Nephron progenitor cell (in vitro differentiated cells): Measurements from ENCODE around the gene SDS.

Experiments
- DNase-seq: peaks from one replicate; pipeline ENCODE4 v3.0.0; 2021
- H3K27ac Mint-ChIP-seq: 2 replicates; pipeline ENCODE4 v1.8.0; 2021; ENCODE audit warnings: mild to moderate bottlenecking, moderate library complexity, mixed read lengths
- H3K27me3 Mint-ChIP-seq: 2 replicates; pipeline ENCODE4 v1.8.0; 2021; ENCODE audit warnings: mild to moderate bottlenecking, low read depth, mixed read lengths; ENCODE audit not compliant: poor library complexity
- H3K36me3 Mint-ChIP-seq: 2 replicates; pipeline ENCODE4 v1.8.0; 2021; ENCODE audit warnings: low read depth, mixed read lengths
- H3K4me1 Mint-ChIP-seq: 2 replicates; pipeline ENCODE4 v1.8.0; 2021; ENCODE audit warnings: mixed read lengths
- H3K4me3 Mint-ChIP-seq: 2 replicates; pipeline ENCODE4 v1.8.0; 2021; ENCODE audit warnings: mild to moderate bottlenecking, moderate library complexity, mixed read lengths
- H3K9me3 Mint-ChIP-seq: 2 replicates; pipeline ENCODE4 v1.8.0; 2021; ENCODE audit warnings: mild to moderate bottlenecking, moderate library complexity, mixed read lengths
- TF ChIP-seq, protein P1 (sequence below): fragments of 200-600 bp; sonication (generic); IDR thresholded peaks from 2 replicates; pipeline ENCODE4 v1.5.0; 2021; ENCODE audit warnings: antibody characterized with exemption

Gene SDS

DNA sequence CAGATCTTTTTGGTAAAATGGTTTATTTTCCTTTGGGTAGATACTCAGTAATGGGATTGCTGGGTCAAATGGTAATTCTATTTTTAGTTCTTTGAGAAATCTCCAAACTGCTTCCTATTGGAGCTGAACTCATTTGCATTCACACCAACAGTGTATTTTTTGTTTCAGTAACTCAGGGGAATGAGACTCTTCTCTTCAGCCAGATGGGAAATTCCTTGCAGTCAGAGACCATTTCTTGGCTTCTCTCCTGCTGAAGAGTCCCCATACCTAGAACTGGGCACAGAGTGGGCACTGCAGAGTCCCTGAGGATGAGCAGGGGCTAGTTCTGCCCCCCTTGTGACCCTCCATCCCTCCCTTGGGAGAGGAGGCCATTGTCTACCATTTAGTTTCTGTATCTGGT lies 29.3 kb upstream of the SDS start:
- Mint-ChIP-seq H3K4me1 (no peaks in the 10 kb centered on the region), H3K27ac (no peak overlapping the region), H3K36me3 (no peaks in the 10 kb centered on the region), H3K4me3 (no peak overlapping the region), H3K9me3 (no peaks in the 10 kb centered on the region), H3K27me3 (peaks cover 25% of the 10 kb centered on the region)
- TF ChIP-seq, protein P1, sequence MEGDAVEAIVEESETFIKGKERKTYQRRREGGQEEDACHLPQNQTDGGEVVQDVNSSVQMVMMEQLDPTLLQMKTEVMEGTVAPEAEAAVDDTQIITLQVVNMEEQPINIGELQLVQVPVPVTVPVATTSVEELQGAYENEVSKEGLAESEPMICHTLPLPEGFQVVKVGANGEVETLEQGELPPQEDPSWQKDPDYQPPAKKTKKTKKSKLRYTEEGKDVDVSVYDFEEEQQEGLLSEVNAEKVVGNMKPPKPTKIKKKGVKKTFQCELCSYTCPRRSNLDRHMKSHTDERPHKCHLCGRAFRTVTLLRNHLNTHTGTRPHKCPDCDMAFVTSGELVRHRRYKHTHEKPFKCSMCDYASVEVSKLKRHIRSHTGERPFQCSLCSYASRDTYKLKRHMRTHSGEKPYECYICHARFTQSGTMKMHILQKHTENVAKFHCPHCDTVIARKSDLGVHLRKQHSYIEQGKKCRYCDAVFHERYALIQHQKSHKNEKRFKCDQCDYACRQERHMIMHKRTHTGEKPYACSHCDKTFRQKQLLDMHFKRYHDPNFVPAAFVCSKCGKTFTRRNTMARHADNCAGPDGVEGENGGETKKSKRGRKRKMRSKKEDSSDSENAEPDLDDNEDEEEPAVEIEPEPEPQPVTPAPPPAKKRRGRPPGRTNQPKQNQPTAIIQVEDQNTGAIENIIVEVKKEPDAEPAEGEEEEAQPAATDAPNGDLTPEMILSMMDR: no peak
- DNase-seq: no peak

DNA sequence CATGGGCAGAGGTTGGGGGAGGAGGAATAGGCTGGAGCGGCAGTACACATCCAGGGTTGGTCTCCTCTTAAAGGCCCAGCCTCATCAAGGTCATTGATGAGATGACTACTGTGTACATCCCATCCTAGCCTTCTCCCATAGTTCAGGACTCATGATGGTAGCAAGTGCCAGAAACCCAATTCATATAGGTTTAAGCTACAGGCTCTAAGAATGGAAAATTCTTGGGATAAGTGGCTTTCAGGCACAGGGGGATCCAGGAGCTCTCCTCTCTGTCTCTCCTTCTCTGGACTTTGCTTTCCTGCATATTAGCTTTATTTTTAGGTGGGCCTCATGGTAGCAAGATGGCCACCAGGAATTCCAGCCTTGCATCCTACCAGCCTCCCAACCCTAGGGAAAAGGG lies 24.8 kb upstream of the SDS start:
- no peak overlapping the region for H3K27ac Mint-ChIP-seq
- no peaks in the 10 kb centered on the region for H3K4me1 Mint-ChIP-seq
- H3K36me3 Mint-ChIP-seq: no peaks in the 10 kb centered on the region
- no peak overlapping the region for H3K4me3 Mint-ChIP-seq
- H3K9me3 Mint-ChIP-seq: no peaks in the 10 kb centered on the region
- peaks cover 50% of the 10 kb centered on the region for H3K27me3 Mint-ChIP-seq
- TF ChIP-seq, protein P1: no peak
- no peak for DNase-seq

DNA sequence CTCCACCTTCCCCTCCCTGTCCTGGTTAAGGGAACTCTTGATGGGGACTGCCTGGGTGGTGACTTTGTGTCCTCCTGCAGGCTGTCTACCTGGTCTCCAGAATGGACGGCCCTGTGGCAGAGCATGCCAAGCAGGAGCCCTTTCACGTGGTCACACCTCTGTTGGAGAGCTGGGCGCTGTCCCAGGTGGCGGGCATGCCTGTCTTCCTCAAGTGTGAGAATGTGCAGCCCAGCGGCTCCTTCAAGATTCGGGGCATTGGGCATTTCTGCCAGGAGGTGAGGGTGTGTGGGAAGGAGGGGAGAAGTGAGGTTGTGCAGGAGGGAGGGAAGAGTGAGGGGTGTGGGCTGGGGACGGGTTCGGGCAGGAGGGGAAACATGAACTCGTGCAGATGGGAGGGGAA lies 24.2 kb upstream of the SDS start:
- Mint-ChIP-seq H3K27ac (no peak overlapping the region), H3K27me3 (peaks cover 52% of the 10 kb centered on the region), H3K9me3 (no peaks in the 10 kb centered on the region), H3K36me3 (no peaks in the 10 kb centered on the region), H3K4me3 (no peak overlapping the region), H3K4me1 (no peaks in the 10 kb centered on the region)
- TF ChIP-seq, protein P1: no peak
- DNase-seq: no peak

DNA sequence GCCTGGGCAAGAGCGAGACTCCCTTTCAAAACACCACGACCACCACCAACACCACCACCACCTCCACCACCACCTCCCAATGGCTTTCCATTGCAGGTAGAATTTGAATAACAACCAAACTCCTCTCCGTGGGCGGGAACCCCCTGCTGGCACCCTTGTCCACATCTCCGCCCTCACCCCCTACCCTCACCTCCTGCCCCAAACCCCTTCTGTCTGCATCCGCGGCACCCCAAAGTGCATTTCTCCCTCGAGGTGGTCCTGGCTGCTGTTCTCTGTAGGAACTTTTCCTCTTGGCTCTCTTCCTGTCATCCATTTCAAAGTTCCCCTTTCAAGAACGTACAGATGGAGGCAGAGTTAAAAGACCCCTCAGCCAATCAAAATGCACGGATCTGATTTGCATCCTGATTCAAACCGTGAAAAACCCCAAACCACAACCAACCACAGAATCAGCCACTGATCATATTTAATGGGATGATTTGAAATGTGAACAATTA lies 22.3 kb upstream of the SDS start:
- Mint-ChIP-seq H3K4me3 (peak overlapping the region; percentile 35), H3K4me1 (peaks cover 11% of the 10 kb centered on the region), H3K9me3 (no peaks in the 10 kb centered on the region), H3K27me3 (peaks cover 52% of the 10 kb centered on the region), H3K27ac (no peak overlapping the region), H3K36me3 (no peaks in the 10 kb centered on the region)
- TF ChIP-seq, protein P1: no peak
- no peak for DNase-seq

DNA sequence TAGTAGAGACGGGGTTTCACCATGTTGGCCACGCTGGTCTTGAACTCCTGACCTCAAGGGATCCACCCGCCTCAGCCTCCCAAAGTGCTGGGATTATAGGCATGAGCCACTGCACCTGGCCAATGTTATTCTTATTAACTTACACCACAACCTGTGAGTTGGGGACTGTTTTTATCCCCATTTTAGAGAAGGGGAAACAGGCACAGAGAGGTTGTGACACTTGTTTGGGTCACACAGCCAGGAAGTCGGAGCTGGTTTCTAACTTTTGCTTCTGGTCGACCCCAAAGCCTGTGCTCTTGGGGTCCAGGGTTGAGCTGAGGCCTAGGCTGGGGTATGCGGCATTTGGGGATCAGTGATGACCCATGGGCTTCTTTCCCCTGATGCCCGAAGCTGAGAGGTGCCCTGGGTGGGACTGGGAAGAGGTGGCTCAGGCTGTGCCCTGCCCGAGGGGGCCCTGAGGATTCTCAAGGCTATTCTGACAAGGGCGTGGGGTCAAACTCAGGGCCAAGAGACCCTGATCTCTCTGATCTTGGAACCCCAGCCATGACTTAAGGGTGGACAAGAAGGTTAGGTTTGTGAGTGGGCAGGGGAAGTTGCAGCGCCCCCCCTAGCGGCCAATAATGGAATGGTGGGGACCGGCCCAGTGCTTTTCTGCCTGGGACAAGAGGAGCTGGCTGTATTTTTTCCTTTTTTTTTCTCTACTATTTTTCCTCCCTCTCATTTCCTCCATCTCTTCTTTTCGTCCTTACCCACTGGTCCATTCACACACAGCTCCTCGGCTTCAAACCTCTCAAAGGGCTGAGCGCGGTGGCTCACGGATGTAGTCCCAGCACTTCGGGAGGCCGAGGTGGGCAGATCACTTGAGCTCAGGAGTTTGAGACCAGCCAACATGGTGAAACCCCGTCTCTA lies 21.5 kb upstream of the SDS start:
- Mint-ChIP-seq H3K9me3 (no peaks in the 10 kb centered on the region), H3K4me3 (peak overlapping the region; percentile 47), H3K4me1 (peaks cover 11% of the 10 kb centered on the region), H3K27ac (no peak overlapping the region), H3K27me3 (peaks cover 45% of the 10 kb centered on the region), H3K36me3 (no peaks in the 10 kb centered on the region)
- TF ChIP-seq, protein P1: peak; percentile 93
- peak; percentile 77 for DNase-seq

DNA sequence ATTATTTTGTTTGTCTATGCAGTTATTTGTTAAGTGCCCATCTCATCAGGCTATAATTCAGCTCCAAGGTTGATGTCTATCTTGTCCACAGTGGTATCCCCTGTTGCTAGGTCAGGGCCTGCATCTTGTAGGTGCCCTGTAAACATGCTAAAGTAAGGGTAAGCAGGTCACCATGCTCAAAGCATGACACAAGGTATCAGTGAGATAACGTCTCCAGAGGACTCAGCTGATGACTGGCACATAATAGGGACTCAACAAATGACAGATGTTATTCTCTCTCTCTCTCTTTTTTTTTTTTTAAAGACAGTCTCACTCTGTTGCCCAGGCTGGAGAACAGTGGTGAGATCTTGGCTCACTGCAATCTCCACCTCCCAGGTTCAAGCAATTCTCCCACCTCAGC lies 20.8 kb upstream of the SDS start:
- Mint-ChIP-seq H3K4me3 (no peak overlapping the region), H3K27ac (no peak overlapping the region), H3K27me3 (peaks cover 39% of the 10 kb centered on the region), H3K4me1 (peaks cover 11% of the 10 kb centered on the region), H3K36me3 (no peaks in the 10 kb centered on the region), H3K9me3 (no peaks in the 10 kb centered on the region)
- TF ChIP-seq, protein P1: no peak
- DNase-seq: no peak
